HCT116 (cell line): ENCODE data around the gene ARL2BP. TPM values are rescaled to one million over a fixed set of nuclear protein-coding genes. Genes with fewer than 3 reads are reported as not detected.

Experiments
- ATAC-seq: fragments of 200-7000 bp; cut with Tn5 transposase; 2 replicates; pipeline ENCODE4 v1.9.1; 2020; ENCODE audit warnings: mild to moderate bottlenecking, moderate library complexity
- BruUV-seq: library from RNA; stranded (reverse); fragments of 400-500 nt; replicated peaks from 2 replicates; lab custom pipeline; 2021; lab: Mats Ljungman, UMichigan
- CTCF ChIA-PET: fragments of 300-600 bp; sonication (Branson Sonifier 250); formaldehyde crosslinking; loops from one replicate; lab custom pipeline; 2021; ENCODE audit warnings: antibody characterized with exemption; lab: Charles Lee
- POLR2A ChIA-PET: fragments of 300-600, 350-600 bp; sonication (Branson Sonifier 250); formaldehyde crosslinking; loops from one replicate; lab custom pipeline; 2021; ENCODE audit warnings: antibody characterized with exemption; lab: Charles Lee
- RAD21 ChIA-PET, 2 experiments: fragments of 300-600 bp; sonication (Branson Sonifier 250); formaldehyde crosslinking; loops; one replicate each; lab custom pipeline; 2023; ENCODE audit warnings: low total read pairs in 2 of 2; ENCODE audit not compliant: uncharacterized antibody in 2 of 2, unreplicated experiment in 2 of 2, low non-redundant PET in 1 of 2; lab: Charles Lee
- DNase-seq: peaks from one replicate; pipeline ENCODE4 v3.0.0-alpha.2; 2010; ENCODE audit warnings: low read depth, low spot score
- H2AFZ ChIP-seq: fragments of 200-600 bp; shearing (Covaris generic), sonication (generic); 2 replicates; pipeline ENCODE4 v1.6.1; 2017; ENCODE audit warnings: low read depth, mixed run types, mixed read lengths, antibody characterized with exemption, low read length; ENCODE audit not compliant: poor library complexity, severe bottlenecking
- H3K27ac ChIP-seq: 2 replicates; pipeline ENCODE4 v1.5.1; 2012; ENCODE audit warnings: low read depth, low read length
- H3K27me3 ChIP-seq: fragments of 200-600 bp; sonication (generic); 2 replicates; pipeline ENCODE4 v1.6.1; 2016; ENCODE audit warnings: mixed run types, low read length, mixed read lengths; ENCODE audit not compliant: insufficient read depth
- H3K36me3 ChIP-seq, 2 experiments: fragments of 200-500 bp in 1 of 2; fragments of 200-600 bp in 1 of 2; sonication (Bioruptor generic) in 1 of 2; sonication (generic) in 1 of 2; 2 replicates each; pipeline versions ENCODE4 v1.5.1 to v1.6.1; 2014 to 2016; ENCODE audit warnings: low read length in 2 of 2, inconsistent platforms in 1 of 2, mixed read lengths in 1 of 2, mixed run types in 1 of 2; ENCODE audit not compliant: insufficient read depth in 2 of 2, control insufficient read depth in 1 of 2
- H3K4me1 ChIP-seq, 2 experiments: fragments of 200-600 bp in 1 of 2; sonication (generic) in 1 of 2; 2 replicates each; pipeline versions ENCODE4 v1.5.1 to v1.6.1; 2012 to 2017; ENCODE audit warnings: low read length in 2 of 2, inconsistent platforms in 1 of 2, mild to moderate bottlenecking in 1 of 2, mixed read lengths in 1 of 2, mixed run types in 1 of 2, moderate library complexity in 1 of 2; ENCODE audit not compliant: insufficient read depth in 2 of 2, control insufficient read depth in 1 of 2
- H3K4me2 ChIP-seq: fragments of 200-600 bp; sonication (generic); 2 replicates; pipeline ENCODE4 v1.6.1; 2017; ENCODE audit warnings: mixed run types, low read length, mixed read lengths
- H3K4me3 ChIP-seq, 2 experiments: fragments of 200-600 bp in 1 of 2; sonication (generic) in 1 of 2; replicated peaks in 1 of 2; 2 replicates each; pipeline ENCODE4 v1.5.1; 2011 to 2016; ENCODE audit warnings: low read length in 2 of 2, control low read depth in 1 of 2, low read depth in 1 of 2, mild to moderate bottlenecking in 1 of 2, mixed read lengths in 1 of 2, mixed run types in 1 of 2
- H3K79me2 ChIP-seq: fragments of 200-600 bp; sonication (generic); 2 replicates; pipeline ENCODE4 v1.6.1; 2017; ENCODE audit warnings: mild to moderate bottlenecking, mixed run types, low read length, moderate library complexity, mixed read lengths; ENCODE audit not compliant: insufficient read depth
- H3K9ac ChIP-seq: fragments of 200-600 bp; sonication (generic); 2 replicates; pipeline ENCODE4 v1.6.1; 2016; ENCODE audit warnings: low read length, mixed read lengths
- H3K9me2 ChIP-seq: fragments of 200-600 bp; sonication (generic), shearing (Covaris generic); 2 replicates; pipeline ENCODE4 v1.6.1; 2017; ENCODE audit warnings: mixed run types, mild to moderate bottlenecking, moderate library complexity; ENCODE audit not compliant: insufficient read depth
- H3K9me3 ChIP-seq, 2 experiments: fragments of 200-500 bp in 1 of 2; fragments of 200-600 bp in 1 of 2; sonication (Bioruptor generic) in 1 of 2; sonication (generic) in 1 of 2; 2 replicates each; pipeline ENCODE4 v1.6.1; 2014 to 2017; ENCODE audit warnings: low read length in 2 of 2, mixed read lengths in 2 of 2, inconsistent platforms in 1 of 2, low read depth in 1 of 2, mild to moderate bottlenecking in 1 of 2, mixed run types in 1 of 2, moderate library complexity in 1 of 2; ENCODE audit not compliant: control insufficient read depth in 1 of 2, insufficient read depth in 1 of 2
- H4K20me1 ChIP-seq: fragments of 200-600 bp; sonication (generic), shearing (Covaris generic); 2 replicates; pipeline ENCODE4 v1.6.1; 2017; ENCODE audit warnings: mixed run types, mild to moderate bottlenecking, moderate library complexity; ENCODE audit not compliant: insufficient read depth
- CTCF ChIP-seq, 3 experiments: fragments of 200-600 bp in 1 of 3; sonication (generic) in 1 of 3; IDR thresholded peaks in 2 of 3; conservative IDR thresholded peaks in 1 of 3; 2 replicates each; pipeline ENCODE4 v1.5.1; 2012 to 2017; ENCODE audit warnings: low read depth in 2 of 3, low read length in 2 of 3, antibody characterized with exemption in 1 of 3, borderline replicate concordance in 1 of 3, control low read depth in 1 of 3, mild to moderate bottlenecking in 1 of 3, mixed read lengths in 1 of 3, mixed run types in 1 of 3, moderate library complexity in 1 of 3; ENCODE audit not compliant: insufficient read depth in 1 of 3
- EGR1 ChIP-seq: IDR thresholded peaks from 2 replicates; pipeline ENCODE4 v1.6.1; 2012; ENCODE audit warnings: low read depth
- ELF1 ChIP-seq: IDR thresholded peaks from 2 replicates; pipeline ENCODE4 v1.6.1; 2012; ENCODE audit warnings: low read depth, borderline replicate concordance
- EZH2 ChIP-seq: fragments of 200-600 bp; sonication (generic); IDR thresholded peaks from 2 replicates; pipeline ENCODE4 v1.6.1; 2017; ENCODE audit warnings: antibody characterized with exemption, mixed run types
- EZH2phosphoT487 ChIP-seq: fragments of 200-600 bp; IDR thresholded peaks from 2 replicates; pipeline ENCODE4 v1.6.1; 2018; ENCODE audit warnings: antibody characterized with exemption, borderline replicate concordance
- FOSL1 ChIP-seq: IDR thresholded peaks from 2 replicates; pipeline ENCODE4 v1.6.1; 2012; ENCODE audit warnings: low read depth
- JUND ChIP-seq: IDR thresholded peaks from 2 replicates; pipeline ENCODE4 v1.6.1; 2012
- MAX ChIP-seq: IDR thresholded peaks from 2 replicates; pipeline ENCODE4 v1.6.1; 2012
- POLR2A ChIP-seq: IDR thresholded peaks from 2 replicates; pipeline ENCODE4 v1.7.0; 2011; ENCODE audit warnings: borderline replicate concordance; ENCODE audit not compliant: insufficient read depth, insufficient read length; ENCODE audit errors: extremely low read depth
- RAD21 ChIP-seq: IDR thresholded peaks from 2 replicates; pipeline ENCODE4 v1.6.1; 2012; ENCODE audit warnings: low read depth, mild to moderate bottlenecking
- SIN3A ChIP-seq: IDR thresholded peaks from 2 replicates; pipeline ENCODE4 v1.6.1; 2012; ENCODE audit warnings: low read depth
- SP1 ChIP-seq: IDR thresholded peaks from 2 replicates; pipeline ENCODE4 v1.6.1; 2012; ENCODE audit warnings: low read depth
- TCF7L2 ChIP-seq: IDR thresholded peaks from 2 replicates; pipeline ENCODE4 v1.7.0; 2011; ENCODE audit warnings: borderline replicate concordance, inconsistent platforms; ENCODE audit not compliant: insufficient read depth, insufficient read length; ENCODE audit errors: extremely low read depth
- YY1 ChIP-seq: IDR thresholded peaks from 2 replicates; pipeline ENCODE4 v1.6.1; 2011; ENCODE audit warnings: low read length, low read depth, moderate library complexity, mild to moderate bottlenecking; ENCODE audit not compliant: insufficient replicate concordance; ENCODE audit errors: extremely low read depth
- ZBTB33 ChIP-seq: IDR thresholded peaks from 2 replicates; pipeline ENCODE4 v1.6.1; 2011; ENCODE audit warnings: mild to moderate bottlenecking, low read length, moderate library complexity; ENCODE audit not compliant: insufficient replicate concordance; ENCODE audit errors: extremely low read depth
- ZFX ChIP-seq: fragments of 450-650 bp; IDR thresholded peaks from 2 replicates; pipeline ENCODE4 v1.6.1; 2017
- ZNF274 ChIP-seq: fragments of 200-500 bp; sonication (Bioruptor generic); IDR thresholded peaks from 2 replicates; pipeline ENCODE4 v1.6.1; 2014; ENCODE audit warnings: mild to moderate bottlenecking, low read depth, low read length, inconsistent platforms
- intact Hi-C: fragments of 100-400 bp; cut with micrococcal nuclease; formaldehyde crosslinking; loops from 2 replicates; pipeline ENCODE4 v1.10.0; 2022
- total RNA-seq: library from RNA; stranded (reverse); gene quantifications from one replicate; pipeline ENCODE4 v1.2.1, GENCODE V29; 2021; ENCODE audit not compliant: unreplicated experiment

ARL2BP gene
- total RNA-seq, 1 experiment from 2014 or later: 28.8 TPM

- intact Hi-C loops: no loop called here
Observed at GRCh38 chr16:57233944-57234706, 10.9 kb upstream of the ARL2BP start.

GRCh38 chr16:57234707-57235092 is 10.4 kb upstream of the ARL2BP start:
- Histone ChIP-seq H3K4me1 (peaks cover 0 to 13% of the 10 kb centered on the region in 2 experiments; a peak in 2 of 4 replicates), H3K9me2 (no peaks in the 10 kb centered on the region), H2AFZ (no peak overlapping the region), H3K9ac (no peak overlapping the region), H3K27ac (no peak overlapping the region), H3K79me2 (no peaks in the 10 kb centered on the region), H3K4me2 (no peak overlapping the region), H3K36me3 (peaks cover 12 to 37% of the 10 kb centered on the region in 2 experiments; a peak in 3 of 4 replicates), H4K20me1 (no peaks in the 10 kb centered on the region), H3K9me3 (no peaks in the 10 kb centered on the region), H3K4me3 (no peak overlapping the region), H3K27me3 (no peaks in the 10 kb centered on the region)
- POLR2A ChIA-PET: no interaction called here
- ATAC-seq (no peak), DNase-seq (no peak)
- RAD21 ChIA-PET: no interaction called here
- BruUV-seq: no TSS peak
- CTCF ChIA-PET: no interaction called here
- intact Hi-C loops: no loop called here
- TF ChIP-seq SIN3A (no peak), CTCF (IDR thresholded peaks at IDR 0.05 in 2 of 3, conservative IDR thresholded peaks at IDR 0.05 in 1 of 3; ENCODE audit: borderline replicate concordance in 1 of 3, insufficient read depth in 1 of 3, low read depth in 2 of 3, low read length in 2 of 3) (no peak), ZBTB33 (no peak), EZH2 (no peak), ELF1 (no peak), JUND (no peak), ZNF274 (no peak), FOSL1 (no peak), TCF7L2 (no peak), YY1 (no peak), MAX (no peak)

More at GRCh38 chr16:57233944-57234706, 10.9 kb upstream of the ARL2BP start:
- ATAC-seq: no peak
- no peak overlapping the region for H3K4me3 ChIP-seq
- H3K27me3 ChIP-seq: no peaks in the 10 kb centered on the region
- ChIA-PET RAD21 (no interaction called here), CTCF (no interaction called here), POLR2A (no interaction called here)
- TF ChIP-seq RAD21 (no peak), YY1 (no peak), ZNF274 (no peak), POLR2A (no peak), EZH2 (no peak), FOSL1 (no peak), JUND (no peak), TCF7L2 (no peak), SP1 (no peak), ZFX (no peak), EZH2phosphoT487 (no peak), EGR1 (no peak)
- H3K4me2 ChIP-seq: no peak overlapping the region
- no peak overlapping the region for H3K27ac ChIP-seq
- peaks cover 0 to 13% of the 10 kb centered on the region in 2 experiments; a peak in 2 of 4 replicates for H3K4me1 ChIP-seq
- H2AFZ ChIP-seq: no peak overlapping the region
- no peak for DNase-seq
- H4K20me1 ChIP-seq: no peaks in the 10 kb centered on the region
- H3K9me2 ChIP-seq: no peaks in the 10 kb centered on the region
- no peak overlapping the region for H3K9ac ChIP-seq
- no peaks in the 10 kb centered on the region for H3K9me3 ChIP-seq
- BruUV-seq: no TSS peak
- H3K79me2 ChIP-seq: no peaks in the 10 kb centered on the region
- peaks cover 12 to 31% of the 10 kb centered on the region in 2 experiments; a peak in 3 of 4 replicates for H3K36me3 ChIP-seq
